Subcutaneous adipose tissue (tissue), 4 donors: ENCODE measurements around the gene CMTM8. TPM values are rescaled to one million over a fixed set of nuclear protein-coding genes. Genes with fewer than 3 reads are reported as not detected.

Source experiments
- total RNA-seq, 4 donors: library from RNA; depleted of rRNA; stranded (reverse); fragments of >200 nt; gene quantifications; one replicate each; pipeline ENCODE4 v1.1.0, GENCODE V29; 2016
- TF ChIP-seq, protein P1 (sequence below): fragments of 450-650 bp; IDR thresholded peaks from one replicate; pipeline ENCODE4 v1.5.1; 2016; ENCODE audit warnings: low read depth, mild to moderate bottlenecking, control low read depth, antibody characterized with exemption, moderate library complexity

The CMTM8 gene
- total RNA-seq, 4 donors from 2014 or later: 1.9 to 10.5 (median 4.8) TPM

GRCh38 chr3:32280262-32280910, 41.9 kb downstream of the CMTM8 start:
- TF ChIP-seq, protein P1, sequence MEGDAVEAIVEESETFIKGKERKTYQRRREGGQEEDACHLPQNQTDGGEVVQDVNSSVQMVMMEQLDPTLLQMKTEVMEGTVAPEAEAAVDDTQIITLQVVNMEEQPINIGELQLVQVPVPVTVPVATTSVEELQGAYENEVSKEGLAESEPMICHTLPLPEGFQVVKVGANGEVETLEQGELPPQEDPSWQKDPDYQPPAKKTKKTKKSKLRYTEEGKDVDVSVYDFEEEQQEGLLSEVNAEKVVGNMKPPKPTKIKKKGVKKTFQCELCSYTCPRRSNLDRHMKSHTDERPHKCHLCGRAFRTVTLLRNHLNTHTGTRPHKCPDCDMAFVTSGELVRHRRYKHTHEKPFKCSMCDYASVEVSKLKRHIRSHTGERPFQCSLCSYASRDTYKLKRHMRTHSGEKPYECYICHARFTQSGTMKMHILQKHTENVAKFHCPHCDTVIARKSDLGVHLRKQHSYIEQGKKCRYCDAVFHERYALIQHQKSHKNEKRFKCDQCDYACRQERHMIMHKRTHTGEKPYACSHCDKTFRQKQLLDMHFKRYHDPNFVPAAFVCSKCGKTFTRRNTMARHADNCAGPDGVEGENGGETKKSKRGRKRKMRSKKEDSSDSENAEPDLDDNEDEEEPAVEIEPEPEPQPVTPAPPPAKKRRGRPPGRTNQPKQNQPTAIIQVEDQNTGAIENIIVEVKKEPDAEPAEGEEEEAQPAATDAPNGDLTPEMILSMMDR: no peak

- TF ChIP-seq, protein P1: no peak
Measured at GRCh38 chr3:32281570-32282106, 43.2 kb downstream of the CMTM8 start.

GRCh38 chr3:32282578-32283154, 44.2 kb downstream of the CMTM8 start:
- TF ChIP-seq, protein P1: no peak

- TF ChIP-seq, protein P1: no peak
Measured at GRCh38 chr3:32283304-32283703, 44.8 kb downstream of the CMTM8 start.

DNA sequence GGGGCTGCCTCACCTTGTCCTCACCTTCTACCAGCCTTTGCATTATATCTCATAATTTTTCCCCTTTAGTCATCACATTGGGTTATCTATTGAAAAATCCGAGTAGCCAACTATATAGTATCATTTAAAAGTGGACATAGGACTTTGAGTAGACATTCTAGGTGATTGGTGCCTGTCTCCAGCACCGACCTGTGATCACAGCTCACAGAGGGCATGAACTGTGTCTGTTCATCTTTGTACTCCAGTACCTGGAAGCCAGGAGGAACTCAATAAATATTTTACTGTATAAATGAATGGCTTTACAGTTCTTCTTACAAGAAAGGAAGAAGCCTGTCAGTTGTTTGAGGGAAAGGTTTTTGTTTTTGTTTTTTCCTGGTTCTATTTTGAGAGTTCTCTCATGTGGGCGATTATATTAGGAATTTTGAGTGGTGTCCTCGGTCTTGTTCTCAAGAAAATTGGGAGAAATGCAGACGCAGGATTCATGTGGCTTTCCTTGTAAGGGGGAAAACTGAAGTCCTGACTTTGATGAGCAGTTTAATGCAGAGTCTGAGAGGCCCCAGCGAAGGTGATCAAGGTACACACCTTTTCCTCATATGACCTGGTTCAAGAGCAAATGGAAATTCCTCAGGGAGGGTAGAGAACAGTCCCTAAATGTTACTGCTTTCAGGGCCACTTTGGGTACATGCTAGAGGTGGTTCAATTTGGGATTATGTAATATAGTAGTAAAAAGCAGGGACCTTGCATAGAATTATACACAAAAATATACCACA, 46.1 kb downstream of the CMTM8 start:
- TF ChIP-seq, protein P1: no peak

DNA sequence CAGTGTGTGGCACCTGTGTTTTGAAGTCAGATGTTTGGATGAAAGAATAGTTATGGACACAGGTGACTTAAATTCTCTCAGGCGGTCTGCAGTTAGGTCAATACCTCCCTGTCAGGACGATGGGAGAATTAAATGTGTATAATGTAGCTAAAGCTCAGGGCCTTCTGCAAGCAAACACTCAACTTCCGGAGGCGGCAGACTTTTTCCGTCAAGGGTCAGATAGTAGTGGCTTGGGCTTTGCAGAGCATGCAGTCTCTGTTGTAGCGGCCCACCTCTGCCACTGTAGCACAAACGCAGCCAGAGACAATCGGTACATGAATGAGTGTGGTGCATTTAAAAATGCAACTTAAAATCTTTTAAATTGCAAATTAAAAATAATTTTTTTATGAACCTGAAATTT, 47.4 kb downstream of the CMTM8 start:
- TF ChIP-seq, protein P1: no peak

- TF ChIP-seq, protein P1: no peak
Measured at GRCh38 chr3:32288819-32289218, 50.3 kb downstream of the CMTM8 start.
